Muscle of leg (tissue), 11 donors: Measurements from ENCODE around the gene CARS2. TPM values are rescaled to one million over a fixed set of nuclear protein-coding genes. Genes with fewer than 3 reads are reported as not detected.
A peak's percentile ranks its signal among the peaks of the same experiment; 100 is the strongest.
"Not testable (repeated sequence)": the region's sequence is repeated elsewhere in the genome, so short reads cannot be mapped to it uniquely, and the experiment has no call there.

Experiments
- DNase-seq: peaks from one replicate; pipeline ENCODE4 v3.0.0; 2013
- H3K27ac ChIP-seq: one replicate; pipeline ENCODE4 v1.5.1; 2013; ENCODE audit warnings: mild to moderate bottlenecking, low read length, control low read depth
- H3K27me3 ChIP-seq: one replicate; pipeline ENCODE4 v1.6.1; 2013; ENCODE audit warnings: low read length; ENCODE audit not compliant: control insufficient read depth, insufficient read depth
- H3K36me3 ChIP-seq: one replicate; pipeline ENCODE4 v1.6.1; 2013; ENCODE audit warnings: low read length; ENCODE audit not compliant: control insufficient read depth, insufficient read depth
- H3K4me1 ChIP-seq: one replicate; pipeline ENCODE4 v1.6.1; 2013; ENCODE audit warnings: low read length; ENCODE audit not compliant: control insufficient read depth, insufficient read depth
- H3K4me3 ChIP-seq: one replicate; pipeline ENCODE4 v1.5.1; 2013; ENCODE audit warnings: low read length, control low read depth
- H3K9me3 ChIP-seq: replicated peaks from 2 replicates; pipeline ENCODE4 v1.6.1; 2013; ENCODE audit warnings: low read depth, low read length; ENCODE audit not compliant: control insufficient read depth
- WGBS: methylation state at CpG from one replicate; pipeline ENCODE4 v1.1.5; 2013; ENCODE audit warnings: missing lambda C conversion rate; ENCODE audit not compliant: insufficient coverage; 5-methylcytosine and 5-hydroxymethylcytosine counted together
- polyA plus RNA-seq, 8 donors: library from polyadenylated mRNA; unstranded; fragments of 120-200 nt; gene quantifications; one replicate each; pipeline versions ENCODE4 v1.2.1 to v1.2.3, GENCODE V29; 2013; ENCODE audit warnings: inconsistent platforms in 1 of 8, low replicate concordance in 1 of 8; ENCODE audit not compliant: insufficient read length in 8 of 8, insufficient read depth in 1 of 8
- total RNA-seq: library from RNA; stranded (reverse); fragments of 120-200 nt; gene quantifications from one replicate; pipeline ENCODE4 v1.2.4, GENCODE V29; 2013

The CARS2 gene
- total and polyA plus RNA-seq, 9 donors = 37.7 to 73.2 (median 51.7) TPM

GRCh38 chr13:110666255-110666533 is 39.7 kb downstream of the CARS2 start:
- Histone ChIP-seq H3K36me3 (peaks cover 62% of the 10 kb centered on the region), H3K9me3 (peaks cover 6% of the 10 kb centered on the region), H3K27ac (no peak overlapping the region), H3K4me3 (no peak overlapping the region), H3K27me3 (no peaks in the 10 kb centered on the region), H3K4me1 (no peaks in the 10 kb centered on the region)
- DNase-seq = no peak
- WGBS = 89% methylated on average over 6 of the region's 8 CpGs

GRCh38 chr13:110665491-110666254 is 40.2 kb downstream of the CARS2 start:
- DNase-seq = no peak
- Histone ChIP-seq H3K4me1 (no peaks in the 10 kb centered on the region), H3K36me3 (peaks cover 65% of the 10 kb centered on the region), H3K4me3 (no peak overlapping the region), H3K27me3 (no peaks in the 10 kb centered on the region), H3K27ac (no peak overlapping the region), H3K9me3 (peaks cover 10% of the 10 kb centered on the region)
- WGBS = 90% methylated on average over 22 of the region's 23 CpGs

GRCh38 chr13:110664673-110665072 is 41.2 kb downstream of the CARS2 start:
- no peak for DNase-seq
- H3K36me3 ChIP-seq = peaks cover 65% of the 10 kb centered on the region

GRCh38 chr13:110664041-110664440 is 41.9 kb downstream of the CARS2 start:
- no peaks in the 10 kb centered on the region for H3K4me1 ChIP-seq
- DNase-seq = no peak
- 80% methylated on average over 4 of the region's 7 CpGs for WGBS
- peaks cover 17% of the 10 kb centered on the region for H3K9me3 ChIP-seq
- no peak overlapping the region for H3K27ac ChIP-seq
- no peaks in the 10 kb centered on the region for H3K27me3 ChIP-seq
- peaks cover 68% of the 10 kb centered on the region for H3K36me3 ChIP-seq
- H3K4me3 ChIP-seq = no peak overlapping the region

More at GRCh38 chr13:110664673-110665072, 41.2 kb downstream of the CARS2 start:
- no peaks in the 10 kb centered on the region for H3K4me1 ChIP-seq
- H3K27me3 ChIP-seq = no peaks in the 10 kb centered on the region
- no peak overlapping the region for H3K27ac ChIP-seq
- H3K4me3 ChIP-seq = no peak overlapping the region
- peaks cover 15% of the 10 kb centered on the region for H3K9me3 ChIP-seq
- 85% methylated on average over 9 of the region's 11 CpGs for WGBS

GRCh38 chr13:110663491-110663890 is 42.4 kb downstream of the CARS2 start:
- Histone ChIP-seq H3K27me3 (no peaks in the 10 kb centered on the region), H3K9me3 (peaks cover 19% of the 10 kb centered on the region), H3K36me3 (peaks cover 68% of the 10 kb centered on the region), H3K4me3 (no peak overlapping the region), H3K4me1 (no peaks in the 10 kb centered on the region), H3K27ac (no peak overlapping the region)
- WGBS = 72% methylated on average over 5 of the region's 7 CpGs
- DNase-seq = no peak

- DNase-seq = no peak
- H3K27me3 ChIP-seq = no peaks in the 10 kb centered on the region
- no peaks in the 10 kb centered on the region for H3K4me1 ChIP-seq
- H3K36me3 ChIP-seq = peaks cover 68% of the 10 kb centered on the region
- H3K9me3 ChIP-seq = peaks cover 21% of the 10 kb centered on the region
- H3K4me3 ChIP-seq = no peak overlapping the region
- no peak overlapping the region for H3K27ac ChIP-seq
- 91% methylated on average over 11 of the region's 16 CpGs for WGBS
Measured at GRCh38 chr13:110662777-110663443, 43.0 kb downstream of the CARS2 start.

GRCh38 chr13:110662091-110662490 is 43.8 kb downstream of the CARS2 start:
- no peak for DNase-seq
- WGBS = 97% methylated on average over 22 of the region's 25 CpGs
- no peaks in the 10 kb centered on the region for H3K4me1 ChIP-seq
- H3K4me3 ChIP-seq = no peak overlapping the region
- peaks cover 68% of the 10 kb centered on the region for H3K36me3 ChIP-seq
- no peak overlapping the region for H3K27ac ChIP-seq
- H3K9me3 ChIP-seq = peaks cover 24% of the 10 kb centered on the region
- H3K27me3 ChIP-seq = no peaks in the 10 kb centered on the region

- Histone ChIP-seq H3K9me3 (peaks cover 24% of the 10 kb centered on the region), H3K4me1 (no peaks in the 10 kb centered on the region), H3K27ac (no peak overlapping the region), H3K4me3 (no peak overlapping the region), H3K27me3 (no peaks in the 10 kb centered on the region), H3K36me3 (peaks cover 64% of the 10 kb centered on the region)
- 100% methylated on average over 1 of the region's 3 CpGs for WGBS
- DNase-seq = no peak
Measured at GRCh38 chr13:110661256-110661655, 44.7 kb downstream of the CARS2 start.

- H3K27ac ChIP-seq, H3K4me1 ChIP-seq, H3K27me3 ChIP-seq, H3K4me3 ChIP-seq: not testable (repeated sequence)
- H3K36me3 ChIP-seq = peaks cover 44% of the 10 kb centered on the region
- peaks cover 24% of the 10 kb centered on the region for H3K9me3 ChIP-seq
- 80% methylated on average over 1 of the region's 6 CpGs for WGBS
- DNase-seq = peak; percentile 52
Measured at GRCh38 chr13:110658218-110658911, 47.6 kb downstream of the CARS2 start.

- DNase-seq = no peak
- Histone ChIP-seq H3K27me3 (no peaks in the 10 kb centered on the region), H3K27ac (no peak overlapping the region), H3K9me3 (peaks cover 24% of the 10 kb centered on the region), H3K36me3 (peaks cover 32% of the 10 kb centered on the region), H3K4me3 (no peak overlapping the region), H3K4me1 (no peaks in the 10 kb centered on the region)
- WGBS = 67% methylated on average over 1 of the region's 7 CpGs
Measured at GRCh38 chr13:110657196-110657595, 48.7 kb downstream of the CARS2 start.
